Smooth muscle cell (in vitro differentiated cells): ENCODE data around the gene MFF. TPM values are rescaled to one million over a fixed set of nuclear protein-coding genes. Genes with fewer than 3 reads are reported as not detected.
"Not testable (repeated sequence)": the region's sequence is repeated elsewhere in the genome, so short reads cannot be mapped to it uniquely, and the experiment has no call there.

Experiments used
- DNase-seq: peaks from one replicate; lab custom pipeline; 2025; ENCODE audit not compliant: unreplicated experiment; lab: John Stamatoyannopoulos, UW
- H2AFZ ChIP-seq: fragments of 200-600 bp; sonication (generic); 2 replicates; pipeline ENCODE4 v1.6.0; 2016; ENCODE audit warnings: antibody characterized with exemption, low read depth, mild to moderate bottlenecking
- H3F3A ChIP-seq: fragments of 200-600 bp; sonication (generic); 2 replicates; pipeline ENCODE4 v1.6.0; 2017; ENCODE audit warnings: antibody characterized with exemption, low read depth
- H3K27ac ChIP-seq: fragments of 200-600 bp; sonication (generic); 2 replicates; pipeline ENCODE4 v1.5.1; 2016; ENCODE audit warnings: low read depth, mild to moderate bottlenecking
- H3K27me3 ChIP-seq: fragments of 200-600 bp; sonication (generic); 2 replicates; pipeline ENCODE4 v1.6.1; 2016; ENCODE audit warnings: low read depth, mild to moderate bottlenecking
- H3K36me3 ChIP-seq: fragments of 200-600 bp; sonication (generic); 2 replicates; pipeline ENCODE4 v1.5.1; 2016; ENCODE audit warnings: low read depth
- H3K4me1 ChIP-seq: fragments of 200-600 bp; sonication (generic); 2 replicates; pipeline ENCODE4 v1.5.1; 2016; ENCODE audit warnings: low read depth
- H3K4me2 ChIP-seq: fragments of 200-600 bp; sonication (generic); 2 replicates; pipeline ENCODE4 v1.6.0; 2016; ENCODE audit warnings: mild to moderate bottlenecking
- H3K4me3 ChIP-seq: fragments of 200-600 bp; sonication (generic); 2 replicates; pipeline ENCODE4 v1.5.1; 2016; ENCODE audit warnings: mild to moderate bottlenecking
- H3K79me2 ChIP-seq: fragments of 200-600 bp; sonication (generic); 2 replicates; pipeline ENCODE4 v1.6.0; 2016; ENCODE audit warnings: low read depth, mild to moderate bottlenecking
- H3K9ac ChIP-seq: fragments of 200-600 bp; sonication (generic); 2 replicates; pipeline ENCODE4 v1.6.0; 2016; ENCODE audit warnings: low read depth
- H3K9me3 ChIP-seq: fragments of 200-600 bp; sonication (generic); replicated peaks from 2 replicates; pipeline ENCODE4 v1.5.1; 2016; ENCODE audit warnings: low read depth
- H4K20me1 ChIP-seq: fragments of 200-600 bp; sonication (generic); 2 replicates; pipeline ENCODE4 v1.6.0; 2016; ENCODE audit warnings: low read depth
- CTCF ChIP-seq: fragments of 200-600 bp; sonication (generic); IDR thresholded peaks from 2 replicates; pipeline ENCODE4 v1.5.1; 2017; ENCODE audit warnings: borderline replicate concordance, mild to moderate bottlenecking, antibody characterized with exemption; ENCODE audit not compliant: insufficient read depth, poor library complexity, severe bottlenecking
- WGBS: methylation state at CpG from one replicate; pipeline ENCODE4 v1.1.7; 2016; ENCODE audit warnings: low lambda C conversion rate; 5-methylcytosine and 5-hydroxymethylcytosine counted together
- polyA plus RNA-seq: library from polyadenylated mRNA; unstranded; fragments of >200 nt; fragmentation: Nextera tagmentation; extraction: Ambion mirVana; gene quantifications from 2 replicates; pipeline ENCODE4 v1.2.1, GENCODE V29; 2016
- total RNA-seq: library from RNA; depleted of rRNA; stranded (reverse); fragments of >200 nt; gene quantifications from 2 replicates; pipeline ENCODE4 v1.2.3, GENCODE V29; 2014

MFF gene
- total and polyA plus RNA-seq, 2 experiments from 2014 or later = 106 to 121 TPM

- H3K36me3 ChIP-seq = no peaks in the 10 kb centered on the region
- no peak within 1 kb of the TSS for H3K4me2 ChIP-seq
- H3K9me3 ChIP-seq = no peaks in the 10 kb centered on the region
- no peak within 1 kb of the TSS for H3K9ac ChIP-seq
- DNase-seq = no peak
- H3F3A ChIP-seq = no peaks in the 10 kb centered on the region
- no peak within 1 kb of the TSS for H3K27ac ChIP-seq
- TF ChIP-seq CTCF = no peak
- H4K20me1 ChIP-seq = no peaks in the 10 kb centered on the region
- no peaks in the 10 kb centered on the region for H3K4me1 ChIP-seq
- no peaks in the 10 kb centered on the region for H3K79me2 ChIP-seq
- H3K4me3 ChIP-seq = no peak within 1 kb of the TSS
- no peak within 1 kb of the TSS for H2AFZ ChIP-seq
- 94% methylated on average over 4 of the region's 4 CpGs for WGBS
- H3K27me3 ChIP-seq = no peaks in the 10 kb centered on the region
Observed at GRCh38 chr2:227379095-227379494, 54.0 kb downstream of the MFF start, which contains the start of gene TM4SF20. Gene TM4SF20 (minus strand): TSS chr2:227379306. CDS start chr2:227379268, 38 bp downstream.

- not testable (repeated sequence) for H4K20me1 ChIP-seq, H3K4me3 ChIP-seq, H3K27ac ChIP-seq, H3K36me3 ChIP-seq, DNase-seq, H3K4me2 ChIP-seq, H3K4me1 ChIP-seq, H3K9ac ChIP-seq, H2AFZ ChIP-seq, H3K27me3 ChIP-seq, H3K79me2 ChIP-seq, H3F3A ChIP-seq, H3K9me3 ChIP-seq
- 97% methylated on average over 2 of the region's 2 CpGs for WGBS
Observed at GRCh38 chr2:227382241-227382835, 57.3 kb downstream of the MFF start.

- Histone ChIP-seq H3F3A (no peaks in the 10 kb centered on the region), H3K4me1 (no peaks in the 10 kb centered on the region), H3K36me3 (no peaks in the 10 kb centered on the region), H4K20me1 (no peaks in the 10 kb centered on the region), H3K27ac (no peak overlapping the region), H3K4me3 (no peak overlapping the region), H3K9ac (no peak overlapping the region), H3K27me3 (no peaks in the 10 kb centered on the region), H3K4me2 (no peak overlapping the region), H3K79me2 (no peaks in the 10 kb centered on the region), H2AFZ (no peak overlapping the region), H3K9me3 (no peaks in the 10 kb centered on the region)
- 95% methylated on average over 3 of the region's 3 CpGs for whole genome bisulfite sequencing
- TF ChIP-seq CTCF = no peak
- no peak for DNase-seq
Observed at GRCh38 chr2:227383686-227384085, 58.6 kb downstream of the MFF start.

- TF ChIP-seq CTCF = no peak
- Histone ChIP-seq H3K27ac (no peak overlapping the region), H3K4me1 (no peaks in the 10 kb centered on the region), H3K4me3 (no peak overlapping the region), H3K9ac (no peak overlapping the region), H3K9me3 (no peaks in the 10 kb centered on the region), H2AFZ (no peak overlapping the region), H3K79me2 (no peaks in the 10 kb centered on the region), H3F3A (no peaks in the 10 kb centered on the region), H3K27me3 (no peaks in the 10 kb centered on the region), H3K36me3 (no peaks in the 10 kb centered on the region), H4K20me1 (no peaks in the 10 kb centered on the region), H3K4me2 (no peak overlapping the region)
- DNase-seq = no peak
- 80% methylated on average over 6 of the region's 6 CpGs for WGBS
Observed at GRCh38 chr2:227386630-227387029, 61.6 kb downstream of the MFF start.

GRCh38 chr2:227387583-227387982 is 62.5 kb downstream of the MFF start, which contains the start of gene SCYGR1:
Gene SCYGR1 (minus strand): TSS chr2:227387949. CDS start chr2:227387949, 0 bp downstream.
- H3K27me3 ChIP-seq, H3K79me2 ChIP-seq, H3K36me3 ChIP-seq, H3K9me3 ChIP-seq, H3K4me3 ChIP-seq, H3K27ac ChIP-seq, H2AFZ ChIP-seq, H3F3A ChIP-seq, H3K9ac ChIP-seq, DNase-seq, H3K4me2 ChIP-seq, H3K4me1 ChIP-seq, H4K20me1 ChIP-seq: not testable (repeated sequence)
- 94% methylated on average over 7 of the region's 7 CpGs for WGBS
